ENCODE measurements around the gene GREM1.

DNA sequence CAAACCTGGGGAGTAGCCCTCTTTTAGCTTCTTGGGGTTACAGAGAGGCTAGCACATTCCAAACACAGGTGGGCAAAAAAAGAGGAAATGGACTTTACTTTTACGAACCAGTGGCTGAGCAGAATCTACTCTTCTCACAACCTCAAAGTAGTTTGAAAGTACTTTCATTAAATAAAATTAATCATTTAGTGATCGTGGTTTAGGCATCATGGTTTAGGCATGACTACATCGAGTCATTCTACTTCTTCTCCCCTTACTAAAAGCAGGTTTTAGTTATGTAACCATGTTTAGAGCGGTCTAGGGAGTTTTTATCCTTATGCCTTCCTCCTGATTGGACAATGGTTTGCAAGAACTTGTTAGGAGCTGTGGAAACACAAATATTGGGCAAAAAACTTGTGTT lies 2.5 kb upstream of the GREM1 start:
- TF ChIP-seq, protein P1, sequence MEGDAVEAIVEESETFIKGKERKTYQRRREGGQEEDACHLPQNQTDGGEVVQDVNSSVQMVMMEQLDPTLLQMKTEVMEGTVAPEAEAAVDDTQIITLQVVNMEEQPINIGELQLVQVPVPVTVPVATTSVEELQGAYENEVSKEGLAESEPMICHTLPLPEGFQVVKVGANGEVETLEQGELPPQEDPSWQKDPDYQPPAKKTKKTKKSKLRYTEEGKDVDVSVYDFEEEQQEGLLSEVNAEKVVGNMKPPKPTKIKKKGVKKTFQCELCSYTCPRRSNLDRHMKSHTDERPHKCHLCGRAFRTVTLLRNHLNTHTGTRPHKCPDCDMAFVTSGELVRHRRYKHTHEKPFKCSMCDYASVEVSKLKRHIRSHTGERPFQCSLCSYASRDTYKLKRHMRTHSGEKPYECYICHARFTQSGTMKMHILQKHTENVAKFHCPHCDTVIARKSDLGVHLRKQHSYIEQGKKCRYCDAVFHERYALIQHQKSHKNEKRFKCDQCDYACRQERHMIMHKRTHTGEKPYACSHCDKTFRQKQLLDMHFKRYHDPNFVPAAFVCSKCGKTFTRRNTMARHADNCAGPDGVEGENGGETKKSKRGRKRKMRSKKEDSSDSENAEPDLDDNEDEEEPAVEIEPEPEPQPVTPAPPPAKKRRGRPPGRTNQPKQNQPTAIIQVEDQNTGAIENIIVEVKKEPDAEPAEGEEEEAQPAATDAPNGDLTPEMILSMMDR (IDR thresholded peaks at IDR 0.05 in 8 of 11, conservative IDR thresholded peaks at IDR 0.05 in 3 of 11): no peak
- no peak for TF ChIP-seq POLR2A (IDR thresholded peaks at IDR 0.05)
- no peak for TF ChIP-seq POLR2AphosphoS5 (IDR thresholded peaks at IDR 0.05)
